Stimulated activated naive CD8-positive, alpha-beta T cell treated with anti-CD3 and anti-CD28 coated beads, Interleukin-15, Interleukin-2, amounts not matched to agents 100 U/mL and 50 U/mL, for 24 hours (primary cell): ENCODE data around the gene SP7.
"Not testable (repeated sequence)": the region's sequence is repeated elsewhere in the genome, so short reads cannot be mapped to it uniquely, and the experiment has no call there.

ENCODE experiments used
- ATAC-seq: fragments of 150-1000 bp; cut with Tn5 transposase; one replicate; pipeline ENCODE4 v1.10.0; 2021
- DNase-seq: peaks from one replicate; pipeline ENCODE4 v3.0.0; 2021

The SP7 gene

GRCh38 chr12:53346491-53346890, 10.3 kb upstream of the SP7 start:
- ATAC-seq = no peak
- DNase-seq = no peak

DNA sequence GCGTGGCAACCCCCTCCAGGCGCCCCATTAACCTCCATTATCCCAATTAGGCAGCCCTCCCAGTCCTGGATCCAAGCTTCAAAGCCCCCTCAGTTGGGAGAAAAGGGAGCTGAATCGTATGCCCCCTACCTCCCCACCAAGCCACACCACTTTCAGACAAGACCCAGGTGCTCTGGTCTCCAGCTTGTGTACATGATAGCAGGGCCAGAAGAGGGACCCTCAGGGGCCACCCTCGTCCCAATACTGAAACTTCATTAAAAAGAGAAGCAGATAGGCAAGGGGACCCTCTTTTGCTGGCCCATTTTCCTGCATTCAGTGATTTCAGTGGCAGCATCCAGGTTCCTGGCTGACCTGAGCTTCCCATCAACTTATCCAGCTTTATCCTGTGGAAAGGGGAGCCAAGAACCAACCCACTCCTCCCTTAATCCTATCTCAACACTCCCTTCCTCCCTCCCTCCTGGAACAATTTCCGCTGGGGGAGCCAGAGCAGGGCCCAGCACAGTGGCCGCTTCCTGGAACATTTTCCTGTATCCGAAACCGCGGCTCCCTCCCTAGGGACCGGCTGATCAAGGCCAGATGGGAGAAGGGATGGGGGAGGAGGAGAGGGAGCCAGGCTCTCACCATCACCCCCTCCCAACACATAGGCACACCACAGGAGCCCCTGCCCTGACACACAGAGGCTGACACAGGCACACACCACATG, 9.5 kb upstream of the SP7 start:
- ATAC-seq (no peak), DNase-seq (no peak)

GRCh38 chr12:53344824-53345485, 8.8 kb upstream of the SP7 start:
- ATAC-seq = peak; percentile 81

GRCh38 chr12:53344487-53344823, 8.3 kb upstream of the SP7 start:
- ATAC-seq (no peak), DNase-seq (peak; percentile 18)

More at GRCh38 chr12:53344824-53345485, 8.8 kb upstream of the SP7 start:
- DNase-seq = peak; percentile 85

GRCh38 chr12:53343969-53344368, 7.8 kb upstream of the SP7 start:
- ATAC-seq (no peak), DNase-seq (no peak)

DNA sequence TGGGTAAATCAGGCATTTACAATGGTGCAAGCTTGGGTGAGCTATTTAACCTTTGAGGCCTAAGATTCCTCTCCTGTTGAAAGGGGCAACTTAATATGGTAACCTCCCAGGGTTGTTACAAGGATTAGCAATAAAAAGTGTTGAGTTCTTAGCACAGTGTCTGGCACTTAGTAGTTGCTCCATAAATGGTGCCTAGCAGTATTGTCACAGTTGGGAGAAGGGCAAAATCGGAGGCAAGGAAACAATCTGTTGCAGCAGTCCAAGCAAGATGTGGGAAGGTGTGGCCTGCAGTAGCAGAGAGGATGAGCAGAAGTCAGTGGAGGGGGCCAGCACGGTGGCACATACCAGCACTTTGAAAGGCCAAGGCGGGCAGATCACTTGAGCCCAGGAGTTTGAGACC, 7.3 kb upstream of the SP7 start:
- DNase-seq (no peak), ATAC-seq (no peak)

DNA sequence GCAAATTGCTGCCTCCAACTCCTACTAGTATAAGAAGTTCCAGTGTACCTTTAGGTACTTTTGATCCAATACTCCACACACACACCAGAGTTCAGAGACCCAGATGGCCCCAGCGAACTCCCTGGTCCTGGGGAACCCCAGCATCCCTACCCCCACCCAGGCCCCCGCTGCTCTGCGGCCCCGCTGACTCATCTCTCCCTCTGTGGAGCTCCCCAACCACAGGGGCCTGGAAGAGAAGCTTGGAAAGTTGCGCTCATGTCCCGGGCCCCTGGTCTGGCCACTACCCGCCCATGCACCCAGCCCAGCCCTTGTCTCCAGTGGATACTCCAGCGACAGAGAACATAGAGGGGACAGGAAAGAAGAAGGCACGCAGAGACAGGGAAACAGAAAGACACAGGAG, 4.2 kb upstream of the SP7 start:
- peak; percentile 58 for ATAC-seq
- peak; percentile 46 for DNase-seq

DNA sequence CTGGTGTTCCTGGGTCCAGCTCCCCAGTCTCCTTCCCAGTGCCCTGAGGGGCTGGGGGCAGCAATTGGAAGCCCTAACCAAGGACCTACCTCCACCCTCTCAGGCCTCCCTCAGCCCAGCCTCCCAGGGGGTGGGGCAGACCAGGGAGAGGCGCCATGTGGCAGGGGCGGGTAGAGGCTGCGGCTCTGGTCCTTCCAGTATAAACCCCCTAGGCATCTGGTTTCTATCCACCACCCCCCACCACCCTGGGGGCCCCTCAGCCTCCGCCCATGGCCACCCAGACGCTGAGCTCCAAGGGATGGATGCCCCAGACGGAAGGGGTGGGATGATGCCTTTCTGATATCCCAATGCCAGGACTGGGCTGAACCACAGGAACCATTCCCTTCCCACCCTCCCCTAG, 2.8 kb upstream of the SP7 start:
- DNase-seq (no peak), ATAC-seq (no peak)

GRCh38 chr12:53338017-53338416, 1.9 kb upstream of the SP7 start:
- DNase-seq (no peak), ATAC-seq (no peak)

GRCh38 chr12:53334822-53335221, 1.3 kb downstream of the SP7 start:
- no peak for DNase-seq
- ATAC-seq = no peak

- ATAC-seq (no peak), DNase-seq (no peak)
Measured at GRCh38 chr12:53333845-53334244, 2.3 kb downstream of the SP7 start.

- DNase-seq (no peak), ATAC-seq (no peak)
Measured at GRCh38 chr12:53333289-53333688, 2.9 kb downstream of the SP7 start.

DNA sequence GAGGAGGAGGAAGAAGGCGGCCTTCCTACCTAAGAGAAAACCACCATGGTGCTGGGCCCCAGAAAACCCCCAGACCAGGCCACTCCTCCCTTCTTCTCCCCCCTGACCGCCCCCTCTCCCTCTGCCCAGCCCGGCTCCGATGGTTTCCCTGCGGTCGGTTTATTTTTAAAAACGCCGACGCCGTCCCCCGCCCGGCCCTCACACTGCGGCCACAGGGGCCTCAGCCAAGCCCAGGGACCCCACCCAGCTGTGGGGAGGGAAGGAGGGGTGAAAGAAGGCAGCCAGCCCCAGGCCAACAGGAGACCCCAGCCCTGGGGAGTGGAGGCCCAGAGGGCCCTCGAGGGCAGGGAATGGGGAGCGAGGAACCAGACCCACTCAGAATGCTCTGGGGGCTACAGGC, 3.4 kb downstream of the SP7 start:
- DNase-seq (no peak), ATAC-seq (no peak)

DNA sequence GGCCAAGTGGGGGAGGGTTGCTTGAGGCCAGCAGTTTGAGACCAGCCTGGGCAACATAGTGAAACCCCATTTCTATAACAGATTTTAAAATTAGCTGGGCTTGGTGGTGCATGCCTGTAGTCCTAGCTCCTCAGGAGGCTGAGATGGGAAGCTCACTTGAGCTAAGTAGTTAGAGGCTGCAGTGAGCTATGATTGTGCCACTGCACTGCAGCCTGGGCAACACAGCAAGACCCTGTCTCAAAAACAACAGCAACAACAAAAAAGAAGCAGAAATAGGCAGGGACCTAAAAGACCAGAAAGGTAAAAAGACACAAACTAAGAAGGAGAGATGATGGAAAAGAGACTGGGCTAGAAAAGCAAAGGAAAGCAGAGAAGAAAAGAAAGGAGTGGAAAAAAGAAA, 3.8 kb downstream of the SP7 start:
- DNase-seq, ATAC-seq: not testable (repeated sequence)

DNA sequence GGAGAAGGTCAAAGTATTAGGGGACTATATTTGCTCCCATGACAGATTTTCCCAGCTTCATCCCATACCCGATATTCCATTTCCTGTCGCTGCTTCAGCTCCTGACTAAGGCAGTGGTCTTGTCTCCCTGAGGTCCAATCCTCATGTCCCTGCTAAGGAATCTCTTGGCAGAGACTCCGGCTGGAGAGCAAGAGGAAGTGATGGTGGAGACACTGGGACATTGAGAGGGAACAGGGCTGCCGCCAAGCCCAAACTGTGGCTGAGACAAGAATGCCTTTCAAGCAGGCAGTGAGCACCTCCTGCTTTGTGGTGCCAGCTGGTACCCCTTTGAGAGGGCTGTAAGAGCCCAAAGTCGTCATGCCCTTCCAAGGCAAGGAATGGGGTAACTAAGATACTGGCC, 5.5 kb downstream of the SP7 start:
- DNase-seq (no peak), ATAC-seq (no peak)

DNA sequence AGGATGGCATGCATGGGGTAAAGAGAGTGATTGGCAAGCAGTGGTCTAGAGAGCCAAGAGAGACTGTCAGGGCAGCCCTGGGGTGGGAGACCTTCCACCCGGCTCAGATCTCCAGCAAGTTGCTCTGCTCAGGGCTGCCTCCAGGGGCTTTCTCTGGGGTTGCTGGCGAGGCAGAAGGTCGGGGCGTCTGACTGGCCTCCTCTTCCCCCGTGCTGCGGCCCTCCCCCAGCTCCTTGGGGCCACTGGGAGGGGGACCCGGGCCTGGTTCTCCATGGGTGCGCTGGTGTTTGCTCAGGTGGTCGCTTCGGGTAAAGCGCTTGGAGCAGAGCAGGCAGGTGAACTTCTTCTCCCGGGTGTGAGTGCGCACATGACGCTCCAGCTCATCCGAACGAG, 8.1 kb downstream of the SP7 start:
- ATAC-seq (no peak), DNase-seq (peak; percentile 24)

DNA sequence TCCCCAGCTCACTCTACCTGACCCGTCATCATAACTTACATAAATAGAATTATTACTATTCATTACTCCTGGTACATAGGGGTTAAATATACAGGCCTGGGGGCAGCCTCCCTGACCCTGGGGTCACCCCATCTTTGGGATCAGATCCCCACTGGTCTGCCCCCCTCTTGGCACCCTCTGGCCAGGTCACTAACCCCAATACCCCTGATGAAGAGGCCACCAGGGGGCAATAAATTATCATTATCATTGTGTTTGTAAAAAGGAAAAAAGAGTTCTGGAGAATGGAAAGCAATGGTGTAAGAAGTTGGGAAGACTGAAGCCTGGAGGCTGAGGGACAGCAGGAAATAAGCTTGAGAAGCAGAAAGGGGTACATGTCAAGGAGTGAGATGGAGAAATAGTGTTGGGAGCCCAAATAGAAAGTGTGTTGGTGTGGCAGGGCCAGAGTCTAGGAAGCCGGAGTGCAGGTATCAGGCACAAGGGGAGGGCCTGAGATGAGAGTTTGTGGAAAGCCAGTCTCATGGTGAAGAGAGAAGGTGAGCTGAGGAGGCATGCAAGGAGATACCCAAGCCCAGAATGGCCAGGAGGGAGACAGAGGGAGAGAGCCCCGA, 8.6 kb downstream of the SP7 start:
- no peak for ATAC-seq
- no peak for DNase-seq

DNA sequence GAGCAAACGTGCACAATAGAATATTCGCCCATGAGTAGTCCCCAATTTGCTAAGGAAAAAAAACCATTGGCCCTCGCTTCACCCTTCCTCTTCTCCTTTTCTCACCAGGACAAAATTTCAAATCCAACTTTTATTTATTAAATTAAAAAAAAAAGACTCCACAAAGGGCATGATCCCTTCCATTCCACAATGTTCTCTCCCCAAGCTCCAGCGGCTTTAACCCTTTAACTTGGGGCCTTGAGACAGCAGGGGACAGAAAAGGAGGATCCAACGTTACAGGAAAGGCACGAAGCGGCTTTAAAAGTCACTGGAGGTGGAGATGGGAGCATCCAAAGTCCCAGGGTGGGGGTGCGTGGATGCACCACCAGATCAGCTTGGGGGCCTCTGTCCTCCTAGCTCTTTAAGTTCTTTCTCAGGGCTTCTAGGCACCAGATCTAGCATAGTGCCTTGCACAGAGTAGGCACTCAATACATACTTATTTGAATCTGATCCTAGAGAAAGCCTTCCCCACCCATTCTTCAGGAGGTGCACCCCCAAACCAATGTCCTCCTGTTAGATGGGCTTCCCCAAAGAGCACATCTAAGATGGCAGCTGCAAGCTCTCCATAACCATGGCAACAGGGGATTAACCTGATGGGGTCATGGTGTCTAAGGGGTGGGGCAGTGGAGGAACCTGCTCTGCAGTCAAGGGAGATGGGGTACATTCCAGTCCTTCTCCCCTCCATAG, 9.5 kb downstream of the SP7 start:
- no peak for DNase-seq
- no peak for ATAC-seq

- DNase-seq = peak; percentile 54
Measured at GRCh38 chr12:53325511-53326061, 10.6 kb downstream of the SP7 start.

GRCh38 chr12:53324779-53325510, 11.2 kb downstream of the SP7 start:
- ATAC-seq (peak; percentile 79), DNase-seq (peak; percentile 94)

More at GRCh38 chr12:53325511-53326061, 10.6 kb downstream of the SP7 start:
- ATAC-seq = no peak

- peak; percentile 59 for DNase-seq
Measured at GRCh38 chr12:53324113-53324778, 11.9 kb downstream of the SP7 start.

More at GRCh38 chr12:53324113-53324778, 11.9 kb downstream of the SP7 start:
- peak; percentile 20 for ATAC-seq
